Measurements from ENCODE around the gene FHIT. TPM values are rescaled to one million over a fixed set of nuclear protein-coding genes. Genes with fewer than 3 reads are reported as not detected.

FHIT gene
- total RNA-seq, 1 donor from 2014 or later: 16.1 TPM

DNA sequence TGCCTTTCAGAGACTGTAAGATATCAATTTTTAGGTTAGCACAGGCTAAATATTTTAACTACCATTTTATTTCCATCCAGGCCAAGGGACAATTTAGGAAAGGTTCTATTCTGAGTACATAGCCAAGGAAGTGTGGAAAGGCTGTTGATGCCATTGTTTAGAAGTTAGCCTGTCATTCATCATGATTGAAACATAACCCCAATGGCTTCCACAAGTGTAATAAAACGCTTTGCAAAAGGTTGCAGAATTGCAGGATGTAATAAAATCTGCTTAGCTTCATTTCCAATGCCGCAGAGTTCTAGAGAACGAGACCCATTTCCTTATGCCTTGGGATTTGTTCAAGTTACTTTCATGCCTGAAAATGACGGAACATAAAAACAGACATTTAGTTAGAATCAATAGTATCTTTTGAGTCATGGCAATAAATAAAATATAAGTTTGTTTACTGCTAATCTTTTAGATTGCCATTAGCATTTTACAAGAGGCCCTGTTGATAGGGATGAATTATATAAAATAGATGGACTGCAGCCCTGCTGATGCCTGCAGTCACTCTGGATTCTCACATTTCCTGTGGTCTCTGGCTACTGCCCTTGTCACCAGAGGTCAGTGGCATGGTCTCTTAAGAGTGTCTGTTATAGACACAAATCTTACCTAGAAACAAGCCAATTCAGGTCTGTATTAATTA, 1523.2 kb downstream of the FHIT start:
- Mint-ChIP-seq H3K27ac (no peak overlapping the region), H3K36me3 (ENCODE audit: insufficient read depth) (no peaks in the 10 kb centered on the region), H3K27me3 (peaks cover 16% of the 10 kb centered on the region), H3K9me3 (ENCODE audit: low read depth) (no peaks in the 10 kb centered on the region), H3K4me1 (ENCODE audit: low read depth) (peaks cover 2% of the 10 kb centered on the region), H3K4me3 (ENCODE audit: low read depth) (no peak overlapping the region)
- no peak for DNase-seq (ENCODE audit: low spot score, unreplicated experiment)
- TF ChIP-seq CTCF (IDR thresholded peaks at IDR 0.05; ENCODE audit: unreplicated experiment): no peak

DNA sequence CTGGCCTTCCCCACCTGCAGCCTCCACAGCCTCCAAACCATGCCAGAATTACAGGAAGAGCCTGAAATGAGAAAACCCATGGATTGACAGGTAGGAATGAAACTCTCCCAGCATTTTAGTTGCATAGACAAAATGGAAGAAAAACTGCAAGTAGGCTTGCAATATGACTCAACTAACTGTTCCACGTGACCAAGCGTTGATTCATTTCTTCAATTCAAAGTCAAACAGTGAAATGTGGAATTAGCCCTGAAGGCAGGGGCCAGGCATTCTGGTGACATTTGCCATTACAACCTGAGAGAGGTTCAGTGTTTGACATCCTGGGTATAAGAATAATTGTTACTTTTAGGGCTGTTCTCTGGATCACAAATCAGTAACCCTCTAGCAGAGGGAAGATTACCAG, 1525.0 kb downstream of the FHIT start:
- H3K27ac Mint-ChIP-seq: no peak overlapping the region
- H3K4me1 Mint-ChIP-seq (ENCODE audit: low read depth): peaks cover 2% of the 10 kb centered on the region
- DNase-seq (ENCODE audit: low spot score, unreplicated experiment): no peak
- H3K4me3 Mint-ChIP-seq (ENCODE audit: low read depth): no peak overlapping the region
- peaks cover 11% of the 10 kb centered on the region for H3K27me3 Mint-ChIP-seq
- no peaks in the 10 kb centered on the region for H3K36me3 Mint-ChIP-seq (ENCODE audit: insufficient read depth)
- no peak for TF ChIP-seq CTCF (IDR thresholded peaks at IDR 0.05; ENCODE audit: unreplicated experiment)
- H3K9me3 Mint-ChIP-seq (ENCODE audit: low read depth): no peaks in the 10 kb centered on the region

GRCh38 chr3:59717679-59718205, 1533.5 kb downstream of the FHIT start:
- Mint-ChIP-seq H3K4me3 (ENCODE audit: low read depth) (no peak overlapping the region), H3K27ac (no peak overlapping the region), H3K27me3 (peaks cover 3% of the 10 kb centered on the region), H3K9me3 (ENCODE audit: low read depth) (peaks cover 9% of the 10 kb centered on the region), H3K4me1 (ENCODE audit: low read depth) (peaks cover 2% of the 10 kb centered on the region), H3K36me3 (ENCODE audit: insufficient read depth) (peaks cover 1% of the 10 kb centered on the region)
- no peak for DNase-seq (ENCODE audit: low spot score, unreplicated experiment)
- no peak for TF ChIP-seq CTCF (IDR thresholded peaks at IDR 0.05; ENCODE audit: unreplicated experiment)

- Mint-ChIP-seq H3K36me3 (ENCODE audit: insufficient read depth) (peaks cover 1% of the 10 kb centered on the region), H3K27me3 (peaks cover 3% of the 10 kb centered on the region), H3K4me1 (ENCODE audit: low read depth) (peaks cover 2% of the 10 kb centered on the region), H3K4me3 (ENCODE audit: low read depth) (no peak overlapping the region), H3K9me3 (ENCODE audit: low read depth) (peaks cover 11% of the 10 kb centered on the region), H3K27ac (no peak overlapping the region)
- TF ChIP-seq CTCF (IDR thresholded peaks at IDR 0.05; ENCODE audit: unreplicated experiment): no peak
- DNase-seq (ENCODE audit: low spot score, unreplicated experiment): no peak
Observed at GRCh38 chr3:59714066-59714465, 1537.2 kb downstream of the FHIT start.

DNA sequence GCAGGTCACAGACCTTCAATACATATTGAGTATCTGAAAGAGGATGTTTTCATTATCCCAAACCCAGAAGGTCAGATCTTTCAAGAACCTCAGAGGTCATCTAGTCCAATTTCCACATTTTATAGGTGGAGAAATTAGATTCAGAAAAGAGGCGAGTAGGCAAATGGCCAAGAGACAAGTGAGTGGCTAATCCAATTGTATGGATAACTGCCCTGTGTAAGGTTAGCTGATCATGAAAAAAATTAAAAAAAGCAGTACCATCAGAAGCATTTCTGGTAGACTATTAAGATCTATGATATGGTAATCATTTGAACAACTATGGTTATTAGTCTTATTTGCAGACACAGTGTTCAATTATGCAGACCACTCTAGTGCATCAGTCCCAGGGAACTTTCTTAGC, 1540.7 kb downstream of the FHIT start:
- no peaks in the 10 kb centered on the region for H3K4me1 Mint-ChIP-seq (ENCODE audit: low read depth)
- peaks cover 1% of the 10 kb centered on the region for H3K36me3 Mint-ChIP-seq (ENCODE audit: insufficient read depth)
- no peak overlapping the region for H3K4me3 Mint-ChIP-seq (ENCODE audit: low read depth)
- no peak for DNase-seq (ENCODE audit: low spot score, unreplicated experiment)
- TF ChIP-seq CTCF (IDR thresholded peaks at IDR 0.05; ENCODE audit: unreplicated experiment): no peak
- peaks cover 6% of the 10 kb centered on the region for H3K9me3 Mint-ChIP-seq (ENCODE audit: low read depth)
- no peaks in the 10 kb centered on the region for H3K27me3 Mint-ChIP-seq
- no peak overlapping the region for H3K27ac Mint-ChIP-seq
